HEK293T (cell line): ENCODE measurements around the gene NINJ2.
"Not testable (repeated sequence)": the region's sequence is repeated elsewhere in the genome, so short reads cannot be mapped to it uniquely, and the experiment has no call there.

ENCODE experiments used
- CTCF ChIA-PET: fragments of 350-600 bp; formaldehyde crosslinking; extraction: SDS; loops from one replicate; lab custom pipeline; 2021; ENCODE audit warnings: antibody characterized with exemption, inconsistent platforms; lab: Yijun Ruan, JAX
- POLR2A ChIA-PET: fragments of 350-600 bp; formaldehyde crosslinking; extraction: SDS; loops from one replicate; lab custom pipeline; 2020; ENCODE audit warnings: antibody characterized with exemption, inconsistent platforms; lab: Yijun Ruan, JAX
- DNase-seq: peaks from one replicate; pipeline ENCODE4 v3.0.0; 2012; ENCODE audit warnings: mixed read lengths; ENCODE audit errors: extremely low spot score
- ARNT ChIP-seq: fragments of 450-650 bp; IDR thresholded peaks from 2 replicates; pipeline ENCODE4 v1.6.1; 2017; ENCODE audit warnings: mild to moderate bottlenecking
- BHLHE40 ChIP-seq: fragments of 450-650 bp; IDR thresholded peaks from 2 replicates; pipeline ENCODE4 v1.6.1; 2016; ENCODE audit warnings: mild to moderate bottlenecking, moderate library complexity, borderline replicate concordance
- CTBP1 ChIP-seq: fragments of 450-650 bp; IDR thresholded peaks from 2 replicates; pipeline ENCODE4 v1.6.1; 2016; ENCODE audit warnings: borderline replicate concordance
- ELF4 ChIP-seq: fragments of 450-650 bp; IDR thresholded peaks from 2 replicates; pipeline ENCODE4 v1.6.1; 2017; ENCODE audit warnings: antibody characterized with exemption
- FOXA1 ChIP-seq: fragments of 450-650 bp; IDR thresholded peaks from 2 replicates; pipeline ENCODE4 v1.6.1; 2016; ENCODE audit warnings: mild to moderate bottlenecking
- FOXK2 ChIP-seq: fragments of 450-650 bp; IDR thresholded peaks from 2 replicates; pipeline ENCODE4 v1.6.1; 2016; ENCODE audit warnings: mild to moderate bottlenecking
- FOXM1 ChIP-seq: fragments of 450-650 bp; IDR thresholded peaks from 2 replicates; pipeline ENCODE4 v1.6.1; 2017; ENCODE audit warnings: mild to moderate bottlenecking, borderline replicate concordance
- HDGF ChIP-seq: fragments of 450-650 bp; IDR thresholded peaks from 2 replicates; pipeline ENCODE4 v1.6.1; 2017; ENCODE audit warnings: antibody characterized with exemption, borderline replicate concordance
- L3MBTL2 ChIP-seq: fragments of 450-650 bp; conservative IDR thresholded peaks from 2 replicates; pipeline ENCODE4 v1.6.1; 2016; ENCODE audit warnings: mild to moderate bottlenecking
- LEF1 ChIP-seq: fragments of 450-650 bp; IDR thresholded peaks from 2 replicates; pipeline ENCODE4 v1.6.1; 2017; ENCODE audit warnings: mild to moderate bottlenecking, borderline replicate concordance
- NFRKB ChIP-seq: fragments of 450-650 bp; IDR thresholded peaks from 2 replicates; pipeline ENCODE4 v1.6.1; 2016; ENCODE audit warnings: mild to moderate bottlenecking, moderate library complexity
- SP1 ChIP-seq: fragments of 450-650 bp; IDR thresholded peaks from 2 replicates; pipeline ENCODE4 v1.6.1; 2017
- SUZ12 ChIP-seq: fragments of 450-650 bp; IDR thresholded peaks from 2 replicates; pipeline ENCODE4 v1.6.1; 2016; ENCODE audit warnings: mild to moderate bottlenecking
- TARDBP ChIP-seq: fragments of 450-650 bp; IDR thresholded peaks from 2 replicates; pipeline ENCODE4 v1.6.1; 2016
- ZNF384 ChIP-seq: fragments of 450-650 bp; IDR thresholded peaks from 2 replicates; pipeline ENCODE4 v1.6.1; 2016
- TF ChIP-seq, protein P1 (sequence below): fragments of 450-650 bp; IDR thresholded peaks from 2 replicates; pipeline ENCODE4 v1.6.1; 2016

NINJ2 gene

GRCh38 chr12:700016-700415, 36.8 kb upstream of the NINJ2 start:
- ChIA-PET POLR2A (interaction anchor here (1.2 kb wide), 1 partner anchor 27 kb away, joined by 3 read pairs; no protein-coding TSS in a partner anchor), CTCF (no interaction called here)
- no peak for TF ChIP-seq CTBP1
- no peak for TF ChIP-seq ELF4
- no peak for TF ChIP-seq ARNT
- TF ChIP-seq FOXM1: no peak
- TF ChIP-seq L3MBTL2: no peak
- no peak for TF ChIP-seq FOXA1
- no peak for TF ChIP-seq BHLHE40
- TF ChIP-seq TARDBP: no peak
- no peak for TF ChIP-seq SP1
- TF ChIP-seq HDGF: no peak
- no peak for TF ChIP-seq NFRKB
- no peak for TF ChIP-seq LEF1
- TF ChIP-seq, protein P1, sequence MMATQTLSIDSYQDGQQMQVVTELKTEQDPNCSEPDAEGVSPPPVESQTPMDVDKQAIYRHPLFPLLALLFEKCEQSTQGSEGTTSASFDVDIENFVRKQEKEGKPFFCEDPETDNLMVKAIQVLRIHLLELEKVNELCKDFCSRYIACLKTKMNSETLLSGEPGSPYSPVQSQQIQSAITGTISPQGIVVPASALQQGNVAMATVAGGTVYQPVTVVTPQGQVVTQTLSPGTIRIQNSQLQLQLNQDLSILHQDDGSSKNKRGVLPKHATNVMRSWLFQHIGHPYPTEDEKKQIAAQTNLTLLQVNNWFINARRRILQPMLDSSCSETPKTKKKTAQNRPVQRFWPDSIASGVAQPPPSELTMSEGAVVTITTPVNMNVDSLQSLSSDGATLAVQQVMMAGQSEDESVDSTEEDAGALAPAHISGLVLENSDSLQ: no peak
- no peak for TF ChIP-seq SUZ12
- TF ChIP-seq FOXK2: no peak
- DNase-seq: no peak

DNA sequence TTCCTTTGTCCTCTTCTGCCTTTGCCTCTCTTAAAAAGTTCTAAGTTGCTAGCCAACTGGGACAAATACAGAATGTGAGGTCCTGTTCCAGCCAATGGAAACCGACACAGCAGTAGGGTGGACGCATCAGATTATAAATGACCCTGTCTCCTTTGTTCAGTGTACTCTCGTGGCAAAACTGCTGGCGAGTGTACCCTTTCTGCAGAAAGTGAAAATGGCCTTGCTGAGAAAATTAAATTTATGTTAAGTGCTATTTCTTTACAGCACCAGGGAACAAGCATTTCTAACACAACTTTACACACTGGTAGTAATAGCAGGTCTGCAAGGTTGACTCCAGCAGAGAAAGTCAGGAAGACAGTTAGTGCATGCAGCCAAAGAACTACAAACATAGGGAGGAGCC, 35.0 kb upstream of the NINJ2 start:
- DNase-seq, CTCF ChIA-PET, POLR2A ChIA-PET: not testable (repeated sequence)

GRCh38 chr12:697481-697880, 34.2 kb upstream of the NINJ2 start:
- CTCF ChIA-PET: no interaction called here

GRCh38 chr12:694734-695503, 31.7 kb upstream of the NINJ2 start:
- DNase-seq: no peak
- TF ChIP-seq TARDBP (no peak), ZNF384 (no peak), ELF4 (no peak), FOXM1 (no peak), L3MBTL2 (no peak), LEF1 (no peak), FOXA1 (no peak), FOXK2 (no peak), ARNT (no peak), SUZ12 (no peak), HDGF (no peak), BHLHE40 (no peak), SP1 (no peak), CTBP1 (no peak), NFRKB (no peak)
- TF ChIP-seq, protein P1: no peak
- ChIA-PET POLR2A (interaction anchor here (2.4 kb wide), 1 partner anchor 57 kb away, joined by 8 read pairs; the partner anchor contains the start of gene WNK1), CTCF (interaction anchor here (1.0 kb wide), 1 partner anchor 56 kb away, joined by 3 read pairs; no protein-coding TSS in a partner anchor)

More at GRCh38 chr12:697481-697880, 34.2 kb upstream of the NINJ2 start:
- TF ChIP-seq, protein P1: no peak
- no peak for TF ChIP-seq SP1
- TF ChIP-seq NFRKB: no peak
- TF ChIP-seq FOXK2: no peak
- no peak for TF ChIP-seq HDGF
- no peak for TF ChIP-seq ARNT
- TF ChIP-seq BHLHE40: no peak
- no peak for TF ChIP-seq L3MBTL2
- TF ChIP-seq ZNF384: no peak
- POLR2A ChIA-PET: no interaction called here
- no peak for DNase-seq

- TF ChIP-seq NFRKB: no peak
- no peak for TF ChIP-seq TARDBP
- no peak for TF ChIP-seq L3MBTL2
- no peak for TF ChIP-seq ZNF384
- TF ChIP-seq, protein P1: peak; percentile 70
- TF ChIP-seq ELF4: no peak
- ChIA-PET POLR2A (interaction anchor here (2.4 kb wide), 1 partner anchor 58 kb away, joined by 8 read pairs; the partner anchor contains the start of gene WNK1), CTCF (interaction anchor here (1.0 kb wide), 1 partner anchor 57 kb away, joined by 3 read pairs; no protein-coding TSS in a partner anchor)
These were observed 30.8 kb upstream of the NINJ2 start for GRCh38 chr12:693934-694533.

More at GRCh38 chr12:693934-694533, 30.8 kb upstream of the NINJ2 start:
- no peak for DNase-seq
